Measurements from ENCODE around the gene GUCD1.

GUCD1 gene

DNA sequence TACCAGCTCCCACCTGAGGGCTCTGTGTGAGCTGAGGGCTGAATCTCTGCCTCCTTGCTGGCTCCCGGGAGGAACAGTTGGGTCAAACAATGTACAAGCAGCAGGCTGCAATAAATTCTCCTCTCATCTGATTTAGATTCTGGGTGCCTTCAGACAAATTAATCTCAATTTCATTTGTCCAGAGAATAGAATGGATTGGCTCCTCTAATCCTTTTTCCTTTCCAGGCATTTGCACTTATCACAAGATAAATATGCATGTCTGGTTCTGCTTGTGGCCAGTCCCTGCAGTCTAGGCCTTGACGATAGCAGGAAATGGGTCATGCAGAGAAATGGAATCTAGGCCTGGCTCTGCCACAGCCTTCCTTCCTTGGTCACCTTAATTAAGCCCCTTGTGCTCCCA lies 31.1 kb downstream of the GUCD1 start:
- no peak for DNase-seq

GRCh38 chr22:24521791-24522245 lies 33.1 kb downstream of the GUCD1 start:
- peak; percentile 29 for DNase-seq

DNA sequence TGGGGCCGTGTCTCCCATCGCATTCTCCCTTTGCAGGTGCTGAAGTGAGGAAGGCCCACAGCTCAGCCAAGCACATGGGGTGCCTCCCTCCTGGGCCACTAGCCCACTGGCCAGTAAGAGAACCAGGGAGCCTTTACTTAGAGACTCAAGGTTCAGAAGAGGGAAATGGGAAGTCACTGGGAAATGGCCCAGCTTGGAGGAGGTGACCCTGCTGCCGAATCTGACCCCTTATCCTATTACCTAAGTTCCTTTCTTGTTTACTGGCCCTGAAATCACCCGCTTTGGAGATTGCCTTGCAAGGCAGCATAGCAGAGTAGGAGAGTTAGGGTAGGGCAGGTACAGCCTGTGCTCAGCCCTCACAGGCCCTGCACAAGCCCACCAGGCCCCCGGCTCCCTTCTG lies 35.4 kb downstream of the GUCD1 start:
- no peak for DNase-seq

DNA sequence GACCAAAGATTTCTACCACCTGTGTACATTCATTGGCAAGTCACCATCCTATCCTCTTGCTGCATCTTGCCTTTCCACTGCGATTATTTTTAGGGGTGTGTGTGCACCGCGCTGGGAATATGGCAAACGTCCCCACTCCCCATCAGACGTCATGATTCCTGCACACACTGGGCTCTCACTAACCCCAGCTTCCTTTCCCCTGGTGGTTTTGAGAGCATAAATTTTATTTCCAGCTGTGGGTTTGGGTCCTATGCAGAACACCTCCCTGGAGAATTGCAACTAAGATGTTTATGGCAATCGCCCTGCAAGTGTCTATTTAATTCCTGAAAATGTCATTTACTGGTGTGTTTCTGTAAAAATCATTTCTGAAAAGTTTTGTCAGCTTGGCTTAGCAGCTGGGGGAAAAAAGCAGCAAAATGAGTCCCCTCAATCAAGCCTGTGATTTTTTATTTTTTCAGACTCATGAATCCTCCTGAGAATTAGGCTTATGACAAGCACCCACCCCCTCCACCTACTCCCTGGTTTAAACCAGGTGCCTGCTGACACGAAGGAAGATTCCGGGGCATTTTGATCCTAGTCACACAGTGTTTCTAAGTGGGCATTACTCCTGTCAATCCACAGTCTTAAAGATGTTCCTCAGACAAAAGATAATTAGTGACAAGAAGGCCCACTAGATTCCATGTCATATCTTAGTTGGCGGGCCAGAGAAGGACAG lies 36.0 kb downstream of the GUCD1 start:
- DNase-seq: no peak

DNA sequence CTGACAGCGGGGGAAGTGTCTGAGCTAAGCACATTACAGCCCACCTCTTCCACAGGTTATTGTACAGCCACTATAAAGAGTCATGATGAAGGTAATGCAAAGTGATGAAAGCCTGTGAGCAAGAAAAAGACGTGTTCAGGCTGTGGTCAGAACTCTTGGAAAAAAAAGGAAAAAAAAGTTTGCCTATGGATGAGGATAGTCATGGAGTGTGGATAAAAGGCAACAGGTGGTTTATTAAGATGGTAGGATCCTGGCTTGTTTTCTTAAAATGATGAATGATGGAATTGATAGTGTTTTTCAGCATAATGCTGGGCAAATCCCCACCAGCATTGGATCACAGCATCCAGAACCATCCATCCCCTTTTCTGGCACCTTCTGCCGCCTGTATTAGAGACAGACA lies 36.7 kb downstream of the GUCD1 start:
- DNase-seq: no peak

- no peak for DNase-seq
Measured at GRCh38 chr22:24517446-24517845, 37.5 kb downstream of the GUCD1 start.

DNA sequence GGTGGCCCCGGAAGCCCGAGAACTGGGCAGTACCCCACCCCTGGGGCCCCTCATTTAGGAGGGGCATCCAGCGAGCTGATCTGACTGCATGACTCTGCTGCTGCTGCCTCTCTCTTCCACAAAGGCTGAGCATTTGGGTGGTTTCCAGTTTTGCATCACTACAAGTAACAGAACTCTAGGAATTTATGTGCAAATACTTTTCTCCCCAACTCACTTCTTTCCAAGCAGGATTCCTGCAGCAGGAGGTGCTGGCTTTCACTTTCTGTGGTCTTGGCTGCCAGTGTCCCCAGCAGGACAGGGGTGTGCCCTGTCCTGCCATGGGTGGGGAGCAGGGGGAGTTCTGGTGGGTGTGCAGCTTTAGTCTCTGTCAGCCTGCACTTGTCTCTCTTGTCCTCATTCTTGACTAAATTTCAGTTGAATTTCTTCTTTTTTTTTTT lies 38.6 kb downstream of the GUCD1 start:
- DNase-seq: no peak

GRCh38 chr22:24515027-24515338 lies 40.0 kb downstream of the GUCD1 start:
- DNase-seq: no peak

- no peak for DNase-seq
Measured at GRCh38 chr22:24514241-24515026, 40.5 kb downstream of the GUCD1 start.

GRCh38 chr22:24513378-24514240 lies 41.3 kb downstream of the GUCD1 start:
- DNase-seq: no peak

DNA sequence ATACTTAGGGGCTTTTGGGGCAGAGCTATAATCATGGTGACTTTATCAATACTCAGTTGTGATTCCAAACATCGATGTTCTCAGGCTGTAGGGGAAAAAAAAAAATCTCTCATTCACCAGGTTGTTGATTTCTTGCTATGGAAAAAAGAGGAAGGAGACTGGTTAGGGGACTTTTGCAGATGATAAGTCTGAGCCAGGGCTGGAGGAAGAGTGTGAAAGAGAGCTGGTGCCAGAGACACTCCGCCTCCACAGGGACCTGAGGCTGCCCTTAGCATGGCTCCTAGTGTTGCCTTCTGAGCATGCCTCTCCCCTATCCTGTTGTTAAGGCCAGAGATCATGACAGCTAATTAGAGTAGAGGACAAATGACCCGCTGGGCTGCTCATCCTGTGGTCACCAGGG lies 42.9 kb downstream of the GUCD1 start:
- no peak for DNase-seq

- DNase-seq: no peak
Measured at GRCh38 chr22:24510637-24511625, 44.0 kb downstream of the GUCD1 start.

- no peak for DNase-seq
Measured at GRCh38 chr22:24507716-24508115, 47.2 kb downstream of the GUCD1 start.

GRCh38 chr22:24506802-24507438 lies 48.0 kb downstream of the GUCD1 start:
- no peak for DNase-seq

- DNase-seq: no peak
Measured at GRCh38 chr22:24504956-24505736, 49.8 kb downstream of the GUCD1 start.

GRCh38 chr22:24504540-24504939 lies 50.4 kb downstream of the GUCD1 start:
- DNase-seq: no peak

- no peak for DNase-seq
Measured at GRCh38 chr22:24503843-24504338, 51.0 kb downstream of the GUCD1 start.

DNA sequence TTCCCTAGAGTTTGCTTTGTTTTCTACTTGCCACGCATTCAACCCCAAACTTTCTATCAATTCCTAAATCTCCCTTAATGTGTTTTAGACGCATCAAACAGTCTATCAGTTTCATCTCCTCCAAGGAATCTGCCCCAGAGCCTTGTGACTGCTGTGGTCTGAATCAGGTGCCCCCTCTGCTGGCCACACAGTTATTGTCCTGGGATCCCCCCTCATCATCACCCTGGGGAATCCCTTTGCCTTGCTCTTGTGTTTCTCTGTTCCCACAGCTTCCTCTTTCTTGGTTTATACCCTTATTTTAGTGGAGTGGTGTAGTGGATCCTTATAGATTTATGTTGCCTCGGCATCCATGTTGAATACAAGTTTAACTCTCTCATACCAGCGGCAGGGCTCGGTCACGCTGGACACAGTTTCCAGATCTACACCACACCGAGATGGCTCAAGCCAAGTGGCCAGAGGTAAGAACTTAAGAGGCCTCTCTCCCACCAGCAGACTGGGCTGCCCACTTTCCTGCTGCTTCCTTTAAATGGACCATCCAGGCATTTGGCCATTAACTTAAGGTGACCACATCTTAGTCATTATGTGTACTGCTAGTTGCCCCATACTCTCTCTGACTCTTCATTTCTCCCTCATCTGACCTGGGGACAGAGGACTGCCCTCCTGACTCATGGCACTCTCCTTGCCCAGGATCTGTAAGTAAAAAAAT lies 51.6 kb downstream of the GUCD1 start:
- DNase-seq: no peak

GRCh38 chr22:24502541-24502940 lies 52.4 kb downstream of the GUCD1 start:
- DNase-seq: no peak

DNA sequence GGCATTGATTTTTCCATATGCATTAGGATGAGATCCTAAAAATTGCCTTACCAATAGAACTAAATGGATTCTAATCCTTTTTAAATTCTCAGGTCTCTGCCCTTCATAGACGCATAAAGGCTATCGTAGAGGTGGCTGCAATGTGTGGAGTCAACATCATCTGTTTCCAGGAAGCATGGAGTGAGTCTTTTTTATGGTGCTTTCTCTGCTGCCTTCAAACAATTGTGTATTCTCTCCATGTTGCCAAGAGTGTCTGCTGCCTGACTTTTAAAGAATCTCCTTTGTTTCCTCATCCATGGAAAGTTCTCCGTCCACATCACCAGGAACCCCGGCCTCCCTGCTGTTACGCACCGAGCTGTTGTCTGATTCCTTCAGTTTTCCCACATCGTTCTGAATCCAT lies 52.9 kb downstream of the GUCD1 start:
- no peak for DNase-seq
